HT-29 (cell line): Measurements from ENCODE around the gene UBXN7. TPM values are rescaled to one million over a fixed set of nuclear protein-coding genes. Genes with fewer than 3 reads are reported as not detected.
"Not testable (repeated sequence)": the region's sequence is repeated elsewhere in the genome, so short reads cannot be mapped to it uniquely, and the experiment has no call there.

ENCODE experiments used
- DNase-seq: peaks from one replicate; pipeline ENCODE4 v3.0.0-alpha.2; 2015; ENCODE audit warnings: low spot score
- total RNA-seq: library from RNA; depleted of rRNA; stranded (reverse); fragments of >200 nt; shearing (Covaris generic); gene quantifications from 2 replicates; pipeline ENCODE4 v1.2.3, GENCODE V29; 2014

The UBXN7 gene
- total RNA-seq, 1 experiment from 2014 or later, result 9.3 TPM

DNA sequence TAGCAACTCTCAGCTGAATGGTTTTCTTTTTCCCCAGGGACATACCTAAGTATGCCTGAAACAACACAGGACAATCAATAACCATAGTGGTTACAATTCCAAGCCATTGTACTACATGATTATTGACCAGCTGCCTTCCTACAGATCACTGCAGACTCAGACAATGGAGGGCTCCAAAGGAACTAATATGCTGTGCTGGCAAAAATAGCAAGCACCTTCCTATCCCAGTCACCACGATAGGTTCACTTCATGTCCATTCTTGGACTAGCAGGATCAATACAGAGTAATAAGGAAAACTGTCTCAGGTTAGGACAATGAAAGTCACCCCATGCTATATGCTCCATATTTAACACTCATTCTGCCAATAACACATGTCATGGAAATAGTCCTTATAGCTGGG, 76.6 kb downstream of the UBXN7 start:
- DNase-seq, result no peak

DNA sequence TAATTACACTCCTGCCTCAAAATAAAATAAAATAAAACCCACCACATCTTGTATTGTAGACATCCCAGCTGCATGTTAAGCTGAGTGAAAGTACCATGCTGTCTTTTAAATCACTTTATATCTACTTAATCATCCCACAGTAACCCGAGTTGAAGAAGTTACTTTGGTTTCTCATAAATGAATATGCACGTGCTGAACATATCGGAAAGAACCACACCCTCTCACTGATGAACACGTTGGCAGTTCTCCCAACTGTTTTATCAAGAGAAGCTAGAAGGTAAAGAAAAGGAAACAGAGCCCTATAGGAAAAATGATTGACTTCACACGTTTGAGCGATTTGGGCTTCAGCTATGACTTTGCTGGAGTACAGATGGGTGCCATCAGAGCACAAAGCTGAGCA, 78.1 kb downstream of the UBXN7 start:
- no peak for DNase-seq

GRCh38 chr3:196351541-196351940, 80.7 kb downstream of the UBXN7 start:
- DNase-seq, result no peak

GRCh38 chr3:196350067-196350466, 82.2 kb downstream of the UBXN7 start:
- no peak for DNase-seq

GRCh38 chr3:196348698-196349097, 83.5 kb downstream of the UBXN7 start:
- no peak for DNase-seq

- DNase-seq, result no peak
Observed at GRCh38 chr3:196344663-196345062, 87.6 kb downstream of the UBXN7 start.

DNA sequence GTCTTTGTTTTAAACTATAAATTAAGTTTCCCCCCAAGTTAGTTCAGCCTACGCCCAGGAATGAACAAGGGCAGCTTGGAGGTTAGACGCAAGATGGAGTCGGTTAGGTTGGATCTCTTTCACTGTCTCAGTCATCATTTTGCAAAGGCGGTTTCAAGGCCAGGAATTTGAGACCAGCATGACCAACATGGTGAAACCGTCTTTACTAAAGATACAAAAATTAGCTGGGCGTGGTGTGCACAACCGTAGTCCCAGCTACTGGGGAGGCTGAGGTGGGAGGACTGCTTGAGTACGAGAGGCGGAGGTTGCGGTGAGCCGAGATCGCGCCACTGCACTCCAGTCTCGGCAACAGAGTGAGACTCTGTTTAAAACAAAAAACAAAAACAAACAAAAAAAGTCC, 88.3 kb downstream of the UBXN7 start:
- not testable (repeated sequence) for DNase-seq

DNA sequence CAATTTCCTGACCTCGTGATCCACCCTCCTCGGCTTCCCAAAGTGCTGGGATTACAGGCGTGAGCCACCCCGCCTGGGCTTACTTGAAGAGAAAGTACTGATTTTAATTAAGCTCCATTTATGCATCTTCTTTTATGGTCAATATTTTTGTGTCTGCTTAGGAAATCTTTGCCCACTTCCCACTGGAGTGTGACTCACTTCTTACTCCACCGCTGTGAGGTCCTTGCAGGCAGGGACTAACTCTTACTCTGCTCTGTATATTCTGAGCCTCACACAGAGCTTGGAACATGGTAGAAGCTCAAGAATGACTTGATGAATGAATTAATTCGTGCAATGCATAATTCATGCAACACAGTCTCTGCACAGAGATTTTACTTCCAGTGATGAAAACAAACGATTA, 91.1 kb downstream of the UBXN7 start:
- no peak for DNase-seq

- no peak for DNase-seq
Observed at GRCh38 chr3:196340466-196340865, 91.8 kb downstream of the UBXN7 start.

DNA sequence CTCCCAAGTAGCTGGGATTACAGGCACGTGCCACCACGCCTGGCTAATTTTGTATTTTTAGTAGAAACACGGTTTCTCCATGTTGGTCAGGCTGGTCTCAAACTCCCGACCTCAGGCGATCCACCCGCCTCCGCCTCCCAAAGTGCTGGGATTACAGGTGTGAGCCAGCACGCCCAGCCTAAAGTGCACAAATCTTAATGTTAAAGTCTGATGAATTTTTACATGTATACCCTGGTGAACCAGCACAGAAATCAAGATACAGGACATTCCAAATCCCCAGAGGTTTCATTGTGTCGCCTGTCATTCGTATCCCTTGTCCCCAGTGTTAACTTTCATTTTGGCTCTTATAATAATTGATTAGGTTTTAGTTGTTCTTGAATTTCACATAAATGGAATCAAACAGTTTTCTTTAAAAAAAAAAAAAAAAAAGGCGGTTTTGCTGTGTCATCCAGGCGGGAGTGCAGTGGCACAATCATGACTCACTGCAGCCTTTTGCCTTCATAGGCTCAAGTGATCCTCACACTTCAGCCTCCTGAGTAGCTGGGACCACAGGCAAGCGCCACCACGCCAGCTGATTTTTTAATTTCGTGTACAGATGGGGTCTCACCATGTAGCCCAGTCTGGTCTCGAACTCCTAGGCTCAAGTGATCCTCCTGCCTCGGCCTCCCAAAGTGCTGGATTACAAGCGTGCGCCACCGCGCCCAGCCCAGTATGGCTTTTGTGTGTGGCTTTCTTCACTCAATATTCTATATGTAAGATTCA, 92.6 kb downstream of the UBXN7 start:
- DNase-seq, result peak; percentile 19

DNA sequence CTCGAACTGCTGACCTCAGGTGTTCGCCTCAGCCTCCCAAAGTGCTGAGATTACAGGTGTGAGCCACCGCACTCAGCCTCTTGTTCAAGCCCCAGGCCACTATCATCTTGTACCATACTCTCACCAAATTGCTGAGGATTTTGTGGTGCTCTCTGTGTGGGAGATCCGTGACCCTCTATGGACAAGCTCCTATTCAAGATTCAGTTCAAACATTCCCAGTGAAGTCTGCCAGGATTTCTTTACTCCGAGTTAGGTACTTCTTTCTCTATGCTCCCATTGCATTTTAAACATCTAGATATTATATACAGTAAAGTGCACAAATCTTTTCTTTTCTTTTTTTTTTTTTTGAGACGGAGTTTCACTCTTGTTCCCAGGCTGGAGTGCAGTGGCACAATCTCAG, 93.2 kb downstream of the UBXN7 start:
- DNase-seq, result no peak

DNA sequence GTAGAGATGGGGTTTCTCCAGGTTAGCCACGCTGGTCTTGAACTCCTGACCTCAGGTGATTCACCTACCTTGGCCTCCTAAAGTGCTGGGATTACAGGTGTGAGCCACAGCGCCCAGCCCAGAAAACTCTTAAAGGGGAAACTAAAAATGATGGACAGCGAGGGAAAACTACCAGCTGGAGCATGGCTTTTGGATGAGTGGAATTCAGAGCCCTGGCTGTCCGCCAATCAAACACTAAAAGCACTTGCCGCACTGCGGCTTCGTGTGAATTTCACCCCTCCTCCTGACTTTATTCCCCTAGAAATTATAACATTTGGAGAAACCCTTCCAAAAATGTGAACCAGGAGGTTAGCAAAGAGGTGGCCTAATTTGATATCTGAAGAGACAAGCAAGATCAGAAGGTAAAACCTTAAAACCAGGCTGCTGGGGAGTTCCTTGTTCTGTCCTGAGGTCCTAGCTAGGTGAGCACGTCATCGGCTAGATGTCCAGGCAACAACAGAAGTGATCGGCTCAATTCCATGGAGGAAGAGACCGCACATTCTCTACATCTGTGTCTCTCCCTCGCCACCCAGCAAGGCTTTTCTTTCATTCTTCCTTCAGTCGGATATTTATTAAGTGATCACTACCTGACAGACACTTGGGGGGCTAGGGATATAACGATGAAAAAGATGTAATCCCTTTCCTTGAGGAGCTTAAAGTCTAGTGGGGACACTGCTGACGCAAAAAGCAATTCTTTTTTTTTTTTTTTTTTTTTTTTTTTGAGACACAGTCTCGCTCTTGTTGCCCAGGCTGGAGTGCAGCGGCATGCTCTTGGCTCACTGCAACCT, 95.7 kb downstream of the UBXN7 start:
- DNase-seq, result no peak

- DNase-seq, result no peak
Observed at GRCh38 chr3:196335503-196335948, 96.7 kb downstream of the UBXN7 start.

DNA sequence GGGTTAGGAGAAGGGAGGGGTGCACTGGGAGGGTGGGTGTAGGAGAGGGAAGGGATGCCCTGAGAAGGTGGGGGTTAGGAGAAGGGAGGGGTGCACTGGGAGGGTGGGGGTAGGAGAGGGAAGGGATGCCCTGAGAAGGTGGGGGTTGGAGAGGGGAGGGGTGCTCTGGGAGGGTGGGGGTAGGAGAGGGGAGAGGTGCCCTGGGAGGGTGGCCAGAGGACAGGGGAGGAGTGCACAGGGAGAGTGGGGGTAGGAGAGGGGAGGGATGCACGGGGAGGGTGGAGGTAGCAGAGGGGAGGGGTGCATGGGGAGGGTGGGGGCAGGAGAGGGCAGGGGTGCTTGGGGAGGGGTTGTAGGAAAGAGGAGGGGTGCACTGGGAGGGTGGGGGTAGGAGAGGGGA, 97.2 kb downstream of the UBXN7 start:
- no peak for DNase-seq

GRCh38 chr3:196332168-196332567, 100.1 kb downstream of the UBXN7 start:
- no peak for DNase-seq

GRCh38 chr3:196327405-196327804, 104.8 kb downstream of the UBXN7 start:
- DNase-seq, result no peak

DNA sequence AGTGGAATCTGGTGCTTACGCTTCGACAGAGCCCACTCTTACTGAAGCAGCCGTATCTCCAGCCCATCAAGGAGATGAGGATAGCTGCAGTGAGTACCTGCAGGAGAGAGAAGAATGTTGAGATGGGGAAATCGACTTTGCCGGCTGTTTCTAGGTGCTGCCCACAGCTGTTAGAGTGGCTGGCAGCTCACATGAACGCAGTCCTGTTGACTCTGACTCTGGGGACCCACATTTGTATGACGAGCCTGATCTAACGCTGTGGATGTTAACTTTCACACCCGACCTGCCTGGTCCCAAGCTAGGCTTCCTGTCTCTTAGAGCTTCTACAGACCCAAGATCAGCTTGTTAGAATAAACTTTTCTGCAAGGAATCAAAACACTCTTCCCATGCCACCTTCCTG, 105.3 kb downstream of the UBXN7 start:
- no peak for DNase-seq

DNA sequence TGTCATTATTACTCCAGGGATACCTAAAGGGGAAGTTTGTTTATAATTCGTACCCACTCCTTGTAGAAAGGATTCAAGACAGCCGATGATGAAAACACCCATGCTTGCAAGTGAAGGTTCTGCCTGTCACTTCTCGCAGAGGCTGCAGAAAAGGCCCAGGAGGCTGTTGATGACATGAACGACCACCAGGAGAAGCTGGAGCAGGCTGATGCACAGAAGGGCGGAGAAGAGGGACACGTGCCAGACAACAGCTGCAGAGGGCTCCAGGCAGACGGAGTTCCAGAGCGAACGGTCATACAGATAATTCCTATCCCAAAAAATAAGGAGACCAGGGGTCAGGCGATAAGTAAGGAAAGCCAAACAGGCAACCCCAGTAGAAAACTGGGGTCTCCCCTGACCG, 108.5 kb downstream of the UBXN7 start:
- DNase-seq, result no peak

DNA sequence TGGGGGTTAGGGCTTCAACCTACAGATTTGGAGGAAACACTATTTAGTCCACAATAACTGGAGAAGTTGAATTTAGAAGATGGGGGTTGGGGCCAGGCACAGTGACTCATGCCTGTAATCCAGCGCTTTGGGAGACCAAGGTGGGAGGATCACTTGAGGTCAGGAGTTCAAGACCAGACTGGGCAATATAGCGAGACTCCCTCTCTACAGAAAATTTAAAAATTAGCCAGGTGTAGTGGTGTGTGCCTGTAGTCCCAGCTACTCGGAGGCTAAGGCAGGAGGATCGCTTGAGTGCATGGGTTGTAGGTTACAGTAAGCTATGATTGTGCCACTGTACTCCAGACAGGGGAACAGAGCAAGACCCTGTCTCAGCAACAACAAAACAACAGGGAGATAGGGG, 109.2 kb downstream of the UBXN7 start:
- DNase-seq, result no peak

DNA sequence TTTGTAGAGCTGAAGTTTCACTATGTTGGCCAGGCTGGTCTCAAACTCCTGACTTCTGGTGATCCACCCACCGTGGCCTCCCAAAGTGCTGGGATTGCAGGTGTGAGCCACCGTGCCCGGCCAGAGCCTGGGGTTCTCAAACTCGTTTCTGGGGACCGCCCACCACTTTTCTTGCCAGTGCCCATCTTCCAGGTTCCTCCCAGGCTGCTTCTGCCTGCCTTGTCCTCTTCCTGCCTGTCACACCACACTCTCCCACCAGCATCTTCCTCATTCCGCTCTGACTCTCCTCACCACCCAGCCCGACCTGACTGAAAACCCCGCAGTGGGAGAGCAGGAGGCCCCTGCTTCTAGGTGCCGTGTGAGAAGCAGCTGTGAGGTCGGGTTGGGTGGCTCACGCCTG, 111.1 kb downstream of the UBXN7 start:
- DNase-seq, result no peak

DNA sequence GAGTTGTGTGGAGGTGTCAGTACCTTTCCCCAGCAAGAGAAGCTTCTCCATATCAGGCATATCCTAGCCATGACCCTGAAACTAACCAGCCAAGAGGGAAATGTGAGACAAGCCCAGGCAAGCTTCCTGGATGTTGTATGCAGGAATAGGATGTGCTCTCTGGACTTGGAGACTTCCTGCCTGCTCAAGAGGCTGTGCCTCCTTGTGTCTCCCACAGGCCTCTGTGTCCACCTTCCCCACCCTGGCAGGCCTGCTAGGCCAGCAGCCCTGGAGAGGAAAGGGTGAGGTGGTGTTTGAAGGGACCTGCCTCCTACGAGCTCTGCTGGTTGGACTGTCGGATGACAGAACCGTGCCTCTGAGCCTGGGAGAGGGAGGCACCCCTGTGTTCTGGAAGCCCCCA, 112.1 kb downstream of the UBXN7 start:
- DNase-seq, result no peak

GRCh38 chr3:196317687-196318467, 114.3 kb downstream of the UBXN7 start, which contains the start of gene DYNLT2B:
Gene DYNLT2B, minus strand, starts transcription at chr3:196318240. Its CDS starts 88 bp downstream, at chr3:196318152.
- peak; percentile 91 for DNase-seq
